Cerebellar nuclear complex (tissue), 1 donor: ENCODE measurements around the gene PRRC2A.

Experiments used
- DNase-seq, 2 experiments: peaks; one replicate each; lab custom pipeline; 2025; lab: John Stamatoyannopoulos, UW

The PRRC2A gene

DNA sequence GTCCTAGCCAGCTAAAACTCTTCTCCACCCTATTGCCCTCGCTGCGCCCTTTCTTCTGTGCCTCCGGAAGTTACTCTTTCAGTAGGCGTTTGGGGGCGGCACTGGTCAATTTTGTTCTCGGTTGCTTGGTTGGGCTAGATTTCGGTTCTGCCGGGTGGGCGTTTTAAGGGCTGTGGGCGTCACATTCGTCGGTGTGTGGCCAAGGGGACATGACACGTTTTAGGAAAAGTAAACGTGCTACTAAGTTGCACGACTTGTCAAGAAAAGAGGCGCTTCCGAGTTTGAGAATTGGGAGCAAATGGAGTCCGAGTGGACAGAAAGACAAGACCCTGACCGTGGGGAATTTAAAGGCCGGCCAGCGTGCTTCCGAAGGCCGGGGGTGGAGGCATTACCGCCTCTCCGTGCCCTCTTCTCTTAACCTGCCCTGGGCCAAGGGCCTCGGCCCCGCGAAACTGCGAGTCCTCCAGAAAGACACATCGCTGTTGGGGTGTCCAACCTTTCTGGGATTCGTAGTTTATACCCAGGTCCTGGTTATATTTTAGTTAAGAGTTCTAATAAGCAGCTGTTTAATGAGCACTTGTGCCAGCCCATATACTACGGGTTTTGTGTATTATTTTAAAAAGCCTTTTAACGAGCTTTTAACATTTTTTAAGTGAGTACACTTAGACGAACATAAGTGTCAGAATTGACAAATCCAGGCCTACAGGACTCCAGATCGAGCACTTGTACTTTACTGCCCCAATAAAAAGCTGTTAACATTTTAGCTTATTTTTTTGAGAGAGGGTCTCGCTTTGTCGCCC, 32.6 kb downstream of the PRRC2A start:
- DNase-seq = peak in 1 of 2 experiments; percentile 71

- no peak for DNase-seq
Observed at GRCh38 chr6:31654574-31655348, 34.2 kb downstream of the PRRC2A start.

- DNase-seq = no peak
Observed at GRCh38 chr6:31655349-31656237, 35.1 kb downstream of the PRRC2A start, which contains the start of gene APOM. APOM (plus strand) TSS chr6:31655894; CDS start chr6:31655967, 73 bp downstream.

GRCh38 chr6:31657406-31658157, 37.1 kb downstream of the PRRC2A start:
- DNase-seq = no peak

GRCh38 chr6:31658158-31658688, 37.7 kb downstream of the PRRC2A start:
- no peak for DNase-seq

DNA sequence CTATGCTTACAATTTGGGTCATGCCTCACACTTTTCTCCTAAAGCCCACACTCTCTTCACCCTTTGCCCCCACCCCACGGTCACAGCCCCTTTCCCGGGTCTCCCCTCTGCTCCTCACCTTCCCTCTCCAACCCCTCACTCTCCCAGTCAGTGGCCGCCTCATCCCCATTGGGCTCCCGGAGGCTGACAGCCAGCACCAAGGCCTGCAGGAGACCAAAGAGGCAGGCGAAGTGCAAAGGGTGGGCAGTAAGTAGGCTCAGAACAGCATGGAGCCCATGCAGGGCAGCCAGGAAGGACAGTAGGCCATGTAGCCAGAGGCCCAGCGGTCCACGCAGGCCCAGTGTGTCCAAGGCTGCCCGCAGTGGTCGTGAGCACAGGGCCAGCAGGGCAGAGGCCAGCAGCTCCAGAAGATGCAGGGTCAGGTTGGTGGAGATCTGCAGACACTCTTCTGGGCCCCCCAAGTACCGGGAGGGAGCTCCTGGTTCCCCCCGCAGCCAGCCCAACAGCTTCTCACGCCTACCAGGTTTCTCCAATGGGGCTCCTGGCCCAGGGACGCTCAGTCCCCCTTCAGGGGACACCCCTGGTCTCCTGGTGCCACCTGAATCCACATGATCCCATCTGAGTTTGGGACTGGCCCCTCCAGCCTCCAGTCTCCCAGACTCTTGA, 38.6 kb downstream of the PRRC2A start:
- DNase-seq = no peak

DNA sequence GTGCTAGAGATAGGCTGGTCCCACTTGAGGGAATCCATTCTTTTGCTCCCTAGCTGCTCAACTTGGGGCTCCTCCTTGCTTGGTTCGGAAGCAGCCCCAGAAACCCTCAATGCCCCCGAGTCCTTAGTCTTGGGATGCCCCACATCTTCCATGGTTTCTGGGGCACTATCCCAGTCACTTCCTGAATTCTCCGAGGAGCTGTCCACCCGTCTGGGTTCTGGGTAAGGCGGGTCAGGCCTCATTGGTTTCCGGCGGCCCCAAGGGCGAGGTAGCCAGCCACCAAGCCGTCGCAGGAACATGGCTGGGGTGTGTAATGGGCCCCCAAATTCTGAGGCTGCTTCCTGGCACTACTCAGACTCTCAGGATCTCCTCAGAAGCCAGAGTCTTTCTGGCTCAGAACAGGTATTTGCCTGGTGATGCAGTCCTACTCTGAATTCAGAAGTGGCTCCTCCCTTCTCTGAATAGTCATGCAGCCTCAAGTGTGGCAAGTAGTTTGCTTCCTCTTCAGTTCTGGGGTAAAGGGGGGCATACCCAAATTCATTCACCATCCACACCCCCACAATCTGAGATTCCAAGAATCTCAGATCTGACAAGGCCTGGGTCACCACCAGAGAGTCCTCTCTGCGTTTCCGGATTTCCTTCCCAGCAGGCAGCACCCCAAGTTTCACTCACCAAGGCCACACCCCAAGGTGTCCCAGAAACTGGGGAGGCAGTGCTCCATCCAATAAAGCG, 39.3 kb downstream of the PRRC2A start:
- no peak for DNase-seq

GRCh38 chr6:31660381-31661261, 40.1 kb downstream of the PRRC2A start, which contains the start of gene C6orf47:
C6orf47 (minus strand) TSS chr6:31660778; CDS start chr6:31659947, 831 bp downstream.
- DNase-seq = peak in 1 of 2 experiments; percentile 14

GRCh38 chr6:31661262-31662123, 41.0 kb downstream of the PRRC2A start:
- no peak for DNase-seq

DNA sequence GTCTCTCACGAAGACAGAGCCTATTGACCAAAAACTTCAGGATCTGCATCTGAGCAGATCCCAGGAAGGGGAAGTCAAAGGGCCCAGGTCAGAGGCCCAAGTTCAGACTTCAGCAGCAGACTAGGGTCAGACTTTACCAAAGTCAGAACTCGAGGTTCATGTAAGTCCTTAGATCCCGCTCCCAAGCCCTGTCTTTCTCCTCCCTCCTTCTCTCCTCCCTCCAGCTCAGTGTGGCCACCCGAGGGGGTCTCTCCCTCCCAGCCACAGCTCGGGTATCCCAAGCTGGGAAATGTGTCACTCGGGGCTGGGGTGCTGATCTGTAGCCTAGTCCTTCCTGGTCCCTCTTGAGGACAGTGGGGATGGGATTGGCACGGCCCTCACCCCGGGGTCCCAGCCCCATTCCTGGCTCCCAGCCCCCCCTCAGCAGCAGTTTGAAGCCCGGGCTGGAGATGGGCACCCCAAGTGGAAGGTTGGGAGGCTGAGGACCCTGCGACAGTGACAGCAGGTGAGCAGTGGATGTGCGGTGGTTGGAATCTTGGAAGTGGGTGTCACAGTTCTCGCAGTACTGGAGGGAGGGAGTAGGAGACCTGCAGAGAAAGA, 41.7 kb downstream of the PRRC2A start:
- DNase-seq = no peak

GRCh38 chr6:31663126-31663960, 42.8 kb downstream of the PRRC2A start:
- no peak for DNase-seq

GRCh38 chr6:31663961-31664789, 43.7 kb downstream of the PRRC2A start:
- DNase-seq = no peak

DNA sequence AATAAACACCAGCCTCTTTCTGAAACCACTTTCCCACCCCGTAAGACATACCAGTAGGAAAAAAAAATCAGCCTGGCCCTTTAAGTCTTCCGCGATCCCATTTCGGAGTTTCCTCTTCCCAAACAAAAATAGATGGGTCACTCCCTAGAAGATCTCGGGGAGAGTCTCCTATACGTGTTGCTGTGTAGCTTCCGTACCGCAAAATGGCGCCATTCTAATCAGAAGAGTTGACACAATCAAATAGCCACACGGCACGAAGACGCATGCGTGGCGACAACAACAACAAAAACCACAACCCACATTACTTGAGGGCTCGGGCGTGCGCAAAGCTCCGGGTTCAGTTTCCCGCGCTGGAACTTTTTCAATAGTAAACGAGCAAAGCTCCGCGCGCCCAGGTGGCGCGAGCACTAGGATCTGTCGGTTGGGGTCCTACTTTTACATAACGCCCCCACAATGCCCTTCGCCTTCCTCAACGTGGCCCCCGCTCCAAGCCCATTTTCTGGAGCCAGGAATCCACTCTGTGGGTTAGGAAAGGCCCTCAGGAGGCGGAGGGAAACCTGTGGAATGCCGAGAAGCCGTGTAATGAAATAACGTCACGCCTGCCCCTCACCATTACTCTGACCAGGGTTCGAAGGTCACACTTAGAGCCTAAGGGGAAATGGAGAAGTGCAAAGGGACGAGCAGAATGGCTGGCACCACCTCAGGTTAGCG, 44.4 kb downstream of the PRRC2A start, which contains the start of gene GPANK1:
TSS of gene GPANK1 (minus strand) at position 208 of the 711 bp plus-strand sequence. CDS start 519 bp downstream, outside the sequence.
- peak; percentile 61 to 88 for DNase-seq

GRCh38 chr6:31665501-31666336, 45.2 kb downstream of the PRRC2A start, which contains the start of gene CSNK2B:
CSNK2B (plus strand) TSS chr6:31666080; CDS start chr6:31666832, 752 bp downstream.
- peak; percentile 95 to 98 for DNase-seq
